Endothelial cell (in vitro differentiated cells): ENCODE data around the gene CBX2. TPM values are rescaled to one million over a fixed set of nuclear protein-coding genes. Genes with fewer than 3 reads are reported as not detected.

Experiments
- DNase-seq: peaks from one replicate; pipeline ENCODE4 v3.0.0; 2021; ENCODE audit warnings: low spot score
- H3K27ac Mint-ChIP-seq: one replicate; pipeline ENCODE4 v1.8.0; 2021; ENCODE audit warnings: mixed read lengths, inconsistent platforms; ENCODE audit not compliant: unreplicated experiment
- H3K27me3 Mint-ChIP-seq: one replicate; pipeline ENCODE4 v1.8.0; 2021; ENCODE audit warnings: mild to moderate bottlenecking, moderate library complexity, mixed read lengths, inconsistent platforms; ENCODE audit not compliant: unreplicated experiment
- H3K36me3 Mint-ChIP-seq: one replicate; pipeline ENCODE4 v1.8.0; 2021; ENCODE audit warnings: mild to moderate bottlenecking, low read depth, mixed read lengths, inconsistent platforms; ENCODE audit not compliant: unreplicated experiment
- H3K4me1 Mint-ChIP-seq: one replicate; pipeline ENCODE4 v1.8.0; 2021; ENCODE audit warnings: mild to moderate bottlenecking, mixed read lengths, inconsistent platforms; ENCODE audit not compliant: unreplicated experiment
- H3K4me3 Mint-ChIP-seq: one replicate; pipeline ENCODE4 v1.8.0; 2021; ENCODE audit warnings: mild to moderate bottlenecking, mixed read lengths, inconsistent platforms; ENCODE audit not compliant: unreplicated experiment
- H3K9me3 Mint-ChIP-seq: one replicate; pipeline ENCODE4 v1.8.0; 2021; ENCODE audit warnings: mixed read lengths, inconsistent platforms; ENCODE audit not compliant: unreplicated experiment
- total RNA-seq: library from RNA; stranded (reverse); fragmentation: NEBNext Ultra II Directional; extraction: Animal tissue kit (Norgen Biotek cat#: 25700); gene quantifications from one replicate; pipeline ENCODE4 v1.2.1, GENCODE V29; 2021; ENCODE audit not compliant: unreplicated experiment
- TF ChIP-seq, protein P1 (sequence below): fragments of 200-600 bp; sonication (generic); IDR thresholded peaks from one replicate; pipeline ENCODE4 v1.5.0; 2021; ENCODE audit warnings: antibody characterized with exemption; ENCODE audit not compliant: unreplicated experiment

The CBX2 gene
- total RNA-seq, 1 donor from 2014 or later, result 50.0 TPM

GRCh38 chr17:79735096-79735495, 42.9 kb upstream of the CBX2 start:
- Mint-ChIP-seq H3K4me1 (peaks cover 2% of the 10 kb centered on the region), H3K9me3 (no peaks in the 10 kb centered on the region), H3K27ac (no peak overlapping the region), H3K27me3 (peaks cover 18% of the 10 kb centered on the region), H3K36me3 (no peaks in the 10 kb centered on the region), H3K4me3 (no peak overlapping the region)
- TF ChIP-seq, protein P1, sequence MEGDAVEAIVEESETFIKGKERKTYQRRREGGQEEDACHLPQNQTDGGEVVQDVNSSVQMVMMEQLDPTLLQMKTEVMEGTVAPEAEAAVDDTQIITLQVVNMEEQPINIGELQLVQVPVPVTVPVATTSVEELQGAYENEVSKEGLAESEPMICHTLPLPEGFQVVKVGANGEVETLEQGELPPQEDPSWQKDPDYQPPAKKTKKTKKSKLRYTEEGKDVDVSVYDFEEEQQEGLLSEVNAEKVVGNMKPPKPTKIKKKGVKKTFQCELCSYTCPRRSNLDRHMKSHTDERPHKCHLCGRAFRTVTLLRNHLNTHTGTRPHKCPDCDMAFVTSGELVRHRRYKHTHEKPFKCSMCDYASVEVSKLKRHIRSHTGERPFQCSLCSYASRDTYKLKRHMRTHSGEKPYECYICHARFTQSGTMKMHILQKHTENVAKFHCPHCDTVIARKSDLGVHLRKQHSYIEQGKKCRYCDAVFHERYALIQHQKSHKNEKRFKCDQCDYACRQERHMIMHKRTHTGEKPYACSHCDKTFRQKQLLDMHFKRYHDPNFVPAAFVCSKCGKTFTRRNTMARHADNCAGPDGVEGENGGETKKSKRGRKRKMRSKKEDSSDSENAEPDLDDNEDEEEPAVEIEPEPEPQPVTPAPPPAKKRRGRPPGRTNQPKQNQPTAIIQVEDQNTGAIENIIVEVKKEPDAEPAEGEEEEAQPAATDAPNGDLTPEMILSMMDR, result no peak
- no peak for DNase-seq

DNA sequence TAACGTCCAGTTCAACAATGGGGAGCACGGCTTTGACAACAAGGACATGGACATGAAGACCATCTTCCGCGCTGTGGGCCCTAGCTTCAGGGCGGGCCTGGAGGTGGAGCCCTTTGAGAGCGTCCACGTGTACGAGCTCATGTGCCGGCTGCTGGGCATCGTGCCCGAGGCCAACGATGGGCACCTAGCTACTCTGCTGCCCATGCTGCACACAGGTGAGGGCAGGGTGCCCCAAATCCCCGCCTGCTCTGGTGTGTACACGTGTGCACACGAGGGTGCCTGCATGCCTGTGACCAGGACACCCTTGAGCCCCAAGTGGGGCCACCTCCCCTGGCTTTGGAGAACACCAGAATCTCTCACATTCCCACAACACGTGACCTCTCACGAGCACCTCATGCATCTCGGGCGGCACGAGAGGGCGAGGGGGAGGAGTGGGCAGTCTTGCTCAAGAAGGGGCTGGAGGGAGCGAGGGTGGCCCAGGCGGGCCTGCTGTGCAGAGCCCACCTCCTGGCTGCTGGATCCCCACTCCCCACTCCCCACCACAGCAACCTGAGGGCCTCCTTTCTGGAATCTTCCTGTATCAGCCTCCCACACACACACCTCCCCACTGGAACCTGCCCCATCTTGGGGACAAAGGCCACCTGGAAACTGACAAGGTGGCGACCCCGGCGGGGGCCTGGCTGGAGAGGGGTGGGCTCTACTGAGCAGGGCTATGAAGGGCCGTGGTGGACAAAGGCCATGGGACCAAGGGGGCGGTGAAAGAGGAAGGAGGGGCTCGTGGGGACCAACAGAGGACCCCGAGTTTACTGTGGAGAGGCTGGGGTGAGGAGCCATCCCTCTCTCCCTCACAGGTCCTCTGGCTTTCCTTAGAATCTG, 40.7 kb upstream of the CBX2 start:
- no peak overlapping the region for H3K4me3 Mint-ChIP-seq
- peaks cover 22% of the 10 kb centered on the region for H3K27me3 Mint-ChIP-seq
- peaks cover 2% of the 10 kb centered on the region for H3K4me1 Mint-ChIP-seq
- DNase-seq, result no peak
- H3K27ac Mint-ChIP-seq, result no peak overlapping the region
- H3K9me3 Mint-ChIP-seq, result no peaks in the 10 kb centered on the region
- TF ChIP-seq, protein P1, result no peak
- H3K36me3 Mint-ChIP-seq, result no peaks in the 10 kb centered on the region

GRCh38 chr17:79737922-79738578, 39.9 kb upstream of the CBX2 start:
- no peak overlapping the region for H3K27ac Mint-ChIP-seq
- no peak for DNase-seq
- no peaks in the 10 kb centered on the region for H3K9me3 Mint-ChIP-seq
- peaks cover 22% of the 10 kb centered on the region for H3K27me3 Mint-ChIP-seq
- H3K4me3 Mint-ChIP-seq, result no peak overlapping the region
- TF ChIP-seq, protein P1, result no peak
- peaks cover 2% of the 10 kb centered on the region for H3K4me1 Mint-ChIP-seq
- H3K36me3 Mint-ChIP-seq, result no peaks in the 10 kb centered on the region

DNA sequence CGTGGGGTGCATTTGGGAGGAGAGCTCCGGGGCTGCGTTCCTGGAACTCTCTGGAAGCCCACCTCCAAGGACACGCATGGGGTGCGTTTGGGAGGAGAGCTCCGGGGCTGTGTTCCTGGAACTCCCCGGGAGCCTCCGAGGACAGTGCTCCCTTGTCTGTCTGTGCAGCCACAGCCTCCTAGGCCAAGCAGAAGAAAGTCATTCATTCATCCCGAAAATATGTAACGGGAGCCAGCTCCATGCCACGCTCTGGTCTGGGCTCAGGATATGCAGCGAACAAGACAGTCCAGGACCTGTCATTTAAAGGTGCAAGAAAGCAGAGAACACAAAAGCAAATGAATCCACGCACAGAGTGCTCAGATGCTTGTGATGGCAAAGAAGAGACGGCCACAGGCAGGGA, 39.3 kb upstream of the CBX2 start:
- H3K4me1 Mint-ChIP-seq, result peaks cover 2% of the 10 kb centered on the region
- H3K9me3 Mint-ChIP-seq, result no peaks in the 10 kb centered on the region
- peaks cover 22% of the 10 kb centered on the region for H3K27me3 Mint-ChIP-seq
- TF ChIP-seq, protein P1, result no peak
- DNase-seq, result no peak
- no peaks in the 10 kb centered on the region for H3K36me3 Mint-ChIP-seq
- no peak overlapping the region for H3K27ac Mint-ChIP-seq
- peak overlapping the region; percentile 19 for H3K4me3 Mint-ChIP-seq
